GM19099 (cell line): ENCODE measurements around the gene SPEN.
"Not testable (repeated sequence)": the region's sequence is repeated elsewhere in the genome, so short reads cannot be mapped to it uniquely, and the experiment has no call there.

Experiments used
- POLR2A ChIP-seq: IDR thresholded peaks from 3 replicates; pipeline ENCODE4 v1.6.1; 2011; ENCODE audit warnings: low read depth; ENCODE audit not compliant: insufficient read length; ENCODE audit errors: extremely low read depth

Gene SPEN, protein sequence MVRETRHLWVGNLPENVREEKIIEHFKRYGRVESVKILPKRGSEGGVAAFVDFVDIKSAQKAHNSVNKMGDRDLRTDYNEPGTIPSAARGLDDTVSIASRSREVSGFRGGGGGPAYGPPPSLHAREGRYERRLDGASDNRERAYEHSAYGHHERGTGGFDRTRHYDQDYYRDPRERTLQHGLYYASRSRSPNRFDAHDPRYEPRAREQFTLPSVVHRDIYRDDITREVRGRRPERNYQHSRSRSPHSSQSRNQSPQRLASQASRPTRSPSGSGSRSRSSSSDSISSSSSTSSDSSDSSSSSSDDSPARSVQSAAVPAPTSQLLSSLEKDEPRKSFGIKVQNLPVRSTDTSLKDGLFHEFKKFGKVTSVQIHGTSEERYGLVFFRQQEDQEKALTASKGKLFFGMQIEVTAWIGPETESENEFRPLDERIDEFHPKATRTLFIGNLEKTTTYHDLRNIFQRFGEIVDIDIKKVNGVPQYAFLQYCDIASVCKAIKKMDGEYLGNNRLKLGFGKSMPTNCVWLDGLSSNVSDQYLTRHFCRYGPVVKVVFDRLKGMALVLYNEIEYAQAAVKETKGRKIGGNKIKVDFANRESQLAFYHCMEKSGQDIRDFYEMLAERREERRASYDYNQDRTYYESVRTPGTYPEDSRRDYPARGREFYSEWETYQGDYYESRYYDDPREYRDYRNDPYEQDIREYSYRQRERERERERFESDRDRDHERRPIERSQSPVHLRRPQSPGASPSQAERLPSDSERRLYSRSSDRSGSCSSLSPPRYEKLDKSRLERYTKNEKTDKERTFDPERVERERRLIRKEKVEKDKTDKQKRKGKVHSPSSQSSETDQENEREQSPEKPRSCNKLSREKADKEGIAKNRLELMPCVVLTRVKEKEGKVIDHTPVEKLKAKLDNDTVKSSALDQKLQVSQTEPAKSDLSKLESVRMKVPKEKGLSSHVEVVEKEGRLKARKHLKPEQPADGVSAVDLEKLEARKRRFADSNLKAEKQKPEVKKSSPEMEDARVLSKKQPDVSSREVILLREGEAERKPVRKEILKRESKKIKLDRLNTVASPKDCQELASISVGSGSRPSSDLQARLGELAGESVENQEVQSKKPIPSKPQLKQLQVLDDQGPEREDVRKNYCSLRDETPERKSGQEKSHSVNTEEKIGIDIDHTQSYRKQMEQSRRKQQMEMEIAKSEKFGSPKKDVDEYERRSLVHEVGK (N-terminal part only)

DNA sequence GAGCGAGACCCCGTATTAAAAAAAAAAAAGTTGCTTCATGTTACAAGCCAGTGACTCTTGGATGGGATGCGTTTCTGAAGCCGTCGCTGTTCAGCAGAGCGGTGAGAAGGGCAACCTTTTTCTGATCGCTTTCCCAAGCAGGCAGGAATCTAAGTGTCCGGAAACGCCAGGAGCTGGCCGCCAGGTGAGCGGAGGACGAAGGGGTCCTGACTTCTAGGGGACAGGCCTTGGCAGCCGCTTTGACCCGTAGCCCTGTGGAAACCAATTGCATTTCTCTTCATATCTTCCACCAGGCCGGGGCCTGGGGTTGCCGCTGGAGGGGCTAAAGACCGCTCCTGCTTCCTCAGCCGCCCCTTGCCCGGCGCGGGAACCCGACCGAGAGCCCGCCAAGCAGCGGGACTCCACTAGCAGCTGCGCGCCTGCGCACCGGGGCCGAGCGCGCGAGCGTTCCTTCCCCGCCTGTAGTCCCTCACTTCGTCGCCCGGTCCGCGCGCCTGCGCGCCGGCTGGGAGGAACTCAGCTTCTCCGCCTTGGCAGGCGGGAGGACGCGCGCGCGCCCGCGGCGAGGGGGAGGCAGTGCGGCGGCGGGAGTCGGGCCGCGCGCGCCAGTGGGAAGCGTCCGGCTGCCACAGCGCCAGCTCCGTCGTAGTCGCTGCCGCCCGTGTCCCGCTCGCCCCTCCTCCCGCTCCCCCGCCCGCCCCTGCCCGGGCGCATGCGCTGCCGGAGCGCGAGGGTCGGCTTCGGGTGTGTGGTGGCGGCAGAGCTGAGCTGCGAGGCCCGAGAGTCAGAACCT, at the start of gene SPEN:
Gene SPEN, plus strand, starts transcription at position 608 of the 793 bp plus-strand sequence. CDS start 361 bp downstream, outside the sequence.
- peak; percentile 90 for TF ChIP-seq POLR2A

DNA sequence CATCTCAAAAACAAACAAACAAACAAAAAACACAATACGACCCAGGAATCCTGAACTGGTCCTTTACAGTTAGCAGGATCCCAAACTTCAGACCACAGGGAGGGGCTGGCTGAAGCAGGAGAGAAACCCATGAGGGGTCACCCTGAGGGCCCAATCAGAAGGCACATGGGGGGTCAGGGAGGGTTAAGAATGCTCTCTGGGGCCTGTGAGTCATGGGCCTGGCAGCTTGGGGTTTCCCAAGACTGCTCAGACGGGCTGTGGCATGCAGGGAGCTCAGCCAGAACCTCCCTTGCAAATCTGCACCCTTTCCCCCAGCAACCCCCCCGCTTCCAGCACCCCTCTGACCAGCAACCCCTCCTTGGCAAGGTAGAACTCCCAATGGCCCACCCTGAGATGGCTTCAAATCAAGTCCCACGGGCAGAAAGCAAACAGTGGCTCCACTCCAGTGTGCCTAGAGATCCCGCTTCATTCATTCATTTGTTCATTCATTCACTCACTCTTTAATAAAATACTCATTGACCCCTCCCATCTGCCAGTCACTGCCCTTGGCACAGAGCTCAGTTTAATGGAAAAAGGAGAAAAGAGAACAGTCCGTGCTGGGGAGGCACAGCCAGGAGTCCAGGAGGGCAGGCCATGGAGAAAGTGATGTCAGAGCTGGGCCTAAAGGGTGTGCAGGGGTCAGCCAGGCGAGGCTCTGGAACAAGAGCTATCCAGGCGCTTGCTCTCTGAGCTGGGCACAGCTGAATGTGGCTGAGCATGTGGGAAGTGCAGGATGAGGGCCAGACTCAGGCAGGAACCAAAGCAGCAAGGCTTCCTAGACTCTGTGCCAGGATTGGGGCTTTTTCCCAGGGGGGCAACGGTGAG, 48.3 kb upstream of the SPEN start:
- TF ChIP-seq POLR2A: no peak

DNA sequence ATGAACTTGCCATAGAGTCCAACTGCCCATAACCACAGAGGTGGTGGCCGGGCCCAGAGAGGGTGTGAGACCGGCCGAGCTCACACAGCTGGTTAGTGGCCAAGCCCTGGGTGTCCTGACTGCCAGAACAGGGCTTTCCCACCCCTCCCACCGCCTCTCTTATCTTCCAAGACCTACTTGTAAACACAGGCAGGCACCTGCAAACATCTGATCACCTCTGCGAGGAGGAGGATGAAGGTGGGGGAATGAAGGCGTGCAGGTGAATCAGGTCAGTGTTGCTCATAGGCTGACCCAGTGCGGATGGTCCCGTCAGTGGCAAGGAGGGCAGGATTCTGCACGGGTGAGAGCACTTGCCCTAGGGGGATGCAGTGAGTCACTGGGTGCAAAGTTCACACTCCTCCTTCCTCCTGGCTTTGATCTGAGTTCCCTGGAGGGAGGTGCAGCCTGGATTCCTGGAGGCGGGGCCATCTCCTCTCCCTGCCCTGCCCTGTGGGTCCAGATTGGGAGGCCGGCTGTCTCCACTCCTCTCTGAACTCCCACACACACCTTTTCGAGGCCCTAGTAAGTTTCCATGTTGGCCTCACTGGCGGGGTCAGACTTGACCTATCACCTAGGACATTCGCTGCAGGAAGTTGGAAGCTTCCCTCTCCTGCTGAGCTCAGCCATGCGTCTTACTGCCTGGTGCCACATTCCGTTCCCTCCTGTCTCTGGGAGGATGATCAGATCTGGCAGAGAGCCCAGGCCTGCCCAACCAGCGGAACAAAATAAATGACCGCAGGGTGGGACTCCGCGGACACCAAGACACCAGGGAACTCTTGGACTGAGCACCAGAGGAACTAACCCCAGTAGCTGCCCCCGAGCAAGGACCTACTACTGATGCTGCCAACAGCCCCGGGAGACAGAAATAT, 47.3 kb upstream of the SPEN start:
- TF ChIP-seq POLR2A: no peak

DNA sequence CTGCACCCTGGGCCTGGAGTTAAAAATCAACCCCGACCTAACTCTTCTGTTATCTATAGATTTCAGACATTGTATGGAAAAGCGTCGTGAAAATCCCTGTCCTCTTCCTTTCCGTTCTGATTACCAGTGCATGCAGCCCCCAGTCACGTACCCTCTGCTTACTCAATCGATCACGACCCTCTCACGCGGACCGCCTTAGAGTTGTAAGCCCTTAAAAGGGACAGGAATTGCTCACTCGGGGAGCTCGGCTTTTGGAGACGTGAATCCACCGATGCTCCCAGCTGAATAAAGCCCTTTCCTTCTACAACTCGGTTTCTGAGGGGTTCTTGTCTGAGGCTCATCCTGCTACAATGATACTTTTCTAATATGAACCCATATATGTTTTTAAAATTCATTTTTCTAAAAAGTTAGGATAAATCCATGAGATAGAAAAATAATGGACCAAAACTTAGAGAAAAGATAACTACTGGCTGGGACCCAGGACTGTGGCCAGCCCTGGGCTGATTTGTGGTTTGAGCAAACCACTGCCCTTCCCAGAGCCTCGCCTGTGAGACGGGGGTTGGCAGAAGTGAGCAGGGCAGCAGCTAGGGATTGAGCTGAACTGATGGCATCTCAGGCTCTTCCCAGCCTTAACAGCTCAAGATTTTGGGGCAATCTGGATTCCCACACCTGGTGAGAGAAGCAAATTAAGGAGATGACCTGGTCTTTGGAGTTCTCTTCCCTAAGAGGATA, 45.1 kb upstream of the SPEN start:
- TF ChIP-seq POLR2A: no peak

DNA sequence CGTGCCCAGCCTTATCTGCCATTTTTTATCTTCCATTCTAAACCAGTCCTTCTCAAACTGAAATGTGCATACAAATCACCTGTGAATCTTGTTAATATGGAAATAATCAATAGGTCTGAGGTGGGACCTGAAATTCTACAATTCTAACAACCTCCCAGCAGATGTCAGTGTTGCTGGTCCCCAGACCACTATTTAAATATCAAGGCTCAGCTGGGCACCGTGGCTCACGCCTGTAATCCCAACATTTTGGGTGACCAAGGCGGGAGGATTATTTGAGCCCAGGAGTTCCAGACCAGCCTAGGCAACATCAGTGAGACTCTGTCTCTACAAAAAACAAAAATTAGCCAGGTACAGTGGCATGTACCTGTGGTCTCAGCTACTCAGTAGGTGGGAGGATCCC, 44.1 kb upstream of the SPEN start:
- no peak for TF ChIP-seq POLR2A

DNA sequence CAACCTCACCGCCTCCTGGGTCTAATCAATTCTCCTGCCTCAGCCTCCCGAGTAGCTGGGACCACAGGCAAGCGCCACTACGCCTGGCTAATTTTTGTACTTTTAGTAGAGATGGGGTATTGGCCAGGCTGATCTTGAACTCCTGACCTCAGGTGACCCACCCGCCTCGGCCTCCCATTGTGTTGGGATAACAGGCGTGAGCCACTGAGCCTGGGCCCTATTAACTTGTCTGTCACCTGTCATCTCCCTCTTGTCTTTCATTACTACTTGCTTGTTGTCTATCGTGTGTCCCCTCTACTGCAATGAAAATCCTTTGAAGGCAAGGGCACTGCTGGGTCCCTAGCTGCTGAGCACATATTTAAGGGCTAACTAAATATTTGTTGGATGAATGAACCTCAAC, 43.4 kb upstream of the SPEN start:
- TF ChIP-seq POLR2A: no peak

DNA sequence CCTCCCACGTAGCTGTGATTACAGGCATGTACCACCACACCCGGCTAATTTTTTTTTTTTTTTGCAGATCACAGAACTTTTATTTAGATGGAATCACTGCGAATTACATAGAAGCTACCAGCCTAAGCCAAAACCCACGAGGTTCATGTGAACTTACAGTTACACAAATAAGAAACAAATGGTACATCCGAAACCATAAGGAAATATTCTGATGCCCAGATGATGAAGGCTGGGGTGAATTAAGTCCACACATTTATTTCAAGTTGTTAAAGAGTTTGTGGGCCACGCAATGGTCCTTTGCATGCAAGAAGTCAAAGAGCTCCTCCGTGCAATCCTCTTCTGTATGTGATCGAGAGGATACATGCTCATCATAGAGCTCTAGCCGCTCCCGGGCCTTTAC, 40.4 kb upstream of the SPEN start:
- TF ChIP-seq POLR2A: no peak

DNA sequence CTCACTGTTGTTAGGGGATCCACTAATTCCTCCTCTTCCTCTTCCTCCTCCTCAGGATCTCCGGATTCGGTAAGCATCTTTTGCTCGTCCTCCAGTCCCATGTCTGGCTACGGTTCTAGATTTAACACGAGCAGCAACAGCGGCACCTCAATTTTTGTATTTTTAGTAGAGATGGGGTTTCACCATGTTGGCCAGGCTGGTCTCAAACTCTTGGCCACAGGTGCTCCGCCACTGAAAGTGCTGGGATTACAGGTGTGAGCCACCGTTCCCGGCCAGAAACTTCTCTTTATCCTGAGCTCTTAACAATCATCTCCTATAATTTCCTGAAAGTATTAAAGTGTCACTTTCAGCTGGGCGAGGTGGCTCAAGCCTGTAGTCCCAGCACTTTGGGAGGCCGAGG, 40.0 kb upstream of the SPEN start, which contains the start of gene UQCRHL:
Gene UQCRHL, minus strand, starts transcription at position 101 of the 400 bp plus-strand sequence. Its CDS starts 0 bp downstream, at position 101.
- TF ChIP-seq POLR2A: not testable (repeated sequence)

DNA sequence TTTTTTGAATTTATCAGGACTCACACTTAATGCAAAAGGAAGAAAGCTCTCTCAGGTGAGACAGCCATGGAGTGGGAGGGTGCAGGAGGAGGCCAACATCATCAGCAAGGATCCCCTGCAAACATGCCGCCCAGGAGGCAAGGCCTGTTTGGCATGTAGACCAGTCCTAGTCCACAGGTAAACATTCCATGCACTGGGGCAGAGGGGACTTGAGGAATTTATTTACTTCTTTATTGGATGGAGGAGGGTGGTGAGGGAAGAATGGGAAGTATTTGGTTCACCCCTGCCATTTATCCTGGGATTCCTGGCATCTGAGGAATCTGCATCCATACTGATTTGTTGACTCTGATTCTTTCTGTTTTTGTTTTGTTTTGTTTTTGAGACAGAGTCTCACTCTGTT, 38.6 kb upstream of the SPEN start:
- no peak for TF ChIP-seq POLR2A

DNA sequence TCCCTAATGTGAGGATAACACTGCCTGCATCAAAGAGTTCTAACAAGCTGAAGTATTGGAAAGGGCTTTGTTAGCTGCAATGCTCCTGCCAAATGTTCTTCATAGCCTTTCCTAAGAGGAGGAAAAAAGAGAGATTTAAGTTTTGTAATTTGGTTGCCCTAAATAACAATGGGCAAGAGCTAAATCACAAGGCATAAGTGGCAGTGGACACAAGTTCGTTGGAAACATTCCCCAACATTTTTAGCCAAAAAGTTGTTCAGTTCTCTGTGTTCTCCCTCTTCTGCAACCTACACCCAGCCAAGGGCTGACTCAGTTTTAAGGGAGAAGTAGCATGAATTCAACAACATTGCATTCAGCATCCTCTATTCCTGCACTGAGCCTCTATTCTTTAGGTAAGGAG, 37.4 kb upstream of the SPEN start:
- no peak for TF ChIP-seq POLR2A

DNA sequence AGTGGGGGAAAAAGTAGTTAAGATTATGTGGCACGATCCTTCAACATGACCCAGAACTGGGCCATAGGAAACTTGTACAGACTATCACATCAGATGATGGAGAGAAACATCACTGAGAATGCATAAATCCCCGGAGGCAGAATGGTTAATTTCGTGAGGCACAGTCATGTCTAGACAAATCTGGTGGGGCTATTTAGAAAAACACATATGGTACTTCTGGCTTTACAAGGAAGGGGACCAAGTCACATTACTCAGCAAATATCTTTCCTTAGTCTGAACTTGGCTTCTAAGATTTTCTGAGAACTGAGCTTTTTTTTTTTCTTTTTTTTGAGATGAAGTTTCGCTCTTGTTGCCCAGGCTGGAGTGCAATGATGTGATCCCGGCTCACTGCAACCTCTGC, 30.8 kb upstream of the SPEN start:
- no peak for TF ChIP-seq POLR2A

DNA sequence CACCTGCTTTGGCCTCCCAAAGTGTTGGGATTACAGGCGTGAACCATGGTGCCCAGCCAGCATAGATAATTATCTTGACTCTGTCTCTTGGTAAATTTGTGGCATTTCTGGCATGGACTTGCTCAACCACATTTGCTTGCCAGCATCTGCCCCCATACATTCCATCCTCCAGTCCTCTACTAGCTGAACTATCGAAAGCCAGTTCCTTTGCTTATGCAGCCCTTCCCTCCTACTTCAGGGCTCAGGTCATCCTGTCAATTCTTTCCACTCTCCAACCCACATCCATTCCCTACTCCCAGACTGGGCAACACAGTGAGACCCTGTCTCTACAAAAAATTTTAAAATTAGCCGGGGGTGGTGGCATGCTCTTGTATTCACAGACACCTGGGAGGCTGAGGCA, 27.0 kb upstream of the SPEN start:
- no peak for TF ChIP-seq POLR2A
